DND-41 (cell line): Measurements from ENCODE around the gene USB1.

Experiments
- EZH2 ChIP-seq: IDR thresholded peaks from 3 replicates; pipeline ENCODE4 v1.6.1; 2012; ENCODE audit warnings: borderline replicate concordance, low read depth, mild to moderate bottlenecking, moderate library complexity, low read length, inconsistent platforms; ENCODE audit not compliant: severe bottlenecking
- TF ChIP-seq, protein P1 (sequence below): IDR thresholded peaks from 2 replicates; pipeline ENCODE4 v1.5.1; 2012; ENCODE audit warnings: borderline replicate concordance, low read length, moderate library complexity, mild to moderate bottlenecking; ENCODE audit not compliant: poor library complexity, severe bottlenecking; ENCODE audit errors: extremely low read depth

DNA sequence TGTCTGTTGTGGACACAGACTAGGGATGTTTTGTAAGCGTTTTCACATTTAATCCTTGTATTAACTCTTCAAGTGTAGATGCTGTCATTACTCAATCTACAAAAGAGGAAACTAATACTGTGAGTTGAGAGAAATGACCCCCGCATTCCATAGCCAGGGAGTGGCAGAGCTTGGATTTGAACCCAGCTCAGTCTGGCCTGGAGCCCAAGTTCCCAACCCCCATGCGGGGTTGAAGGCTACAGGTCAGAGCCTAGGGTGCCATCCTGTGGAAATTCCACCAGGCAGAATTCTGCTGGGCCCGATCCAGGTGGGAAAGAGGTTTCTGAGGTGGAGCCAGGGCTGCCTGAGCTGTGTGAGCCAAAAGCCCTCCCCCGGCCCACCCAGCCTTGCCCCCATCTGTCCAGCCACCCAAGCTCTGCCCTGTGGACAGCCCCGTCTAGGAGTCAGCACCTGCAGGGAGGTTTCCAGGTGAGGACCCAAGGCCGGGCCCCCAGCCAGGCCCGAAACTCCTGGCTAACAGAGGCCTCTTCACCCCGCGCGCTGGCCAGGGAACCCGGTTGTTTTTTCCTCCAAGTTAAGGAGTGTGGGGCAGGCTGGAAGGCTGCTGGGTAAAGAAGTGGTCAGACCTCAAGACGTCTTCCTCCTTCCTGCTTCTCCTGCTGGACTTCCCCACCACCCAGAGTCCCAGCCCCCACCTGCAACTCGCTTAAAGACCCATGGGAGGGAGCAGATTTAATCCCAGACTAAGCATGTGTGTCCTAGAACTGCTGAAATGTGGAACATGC is 30.0 kb downstream of the USB1 start:
- TF ChIP-seq, protein P1, sequence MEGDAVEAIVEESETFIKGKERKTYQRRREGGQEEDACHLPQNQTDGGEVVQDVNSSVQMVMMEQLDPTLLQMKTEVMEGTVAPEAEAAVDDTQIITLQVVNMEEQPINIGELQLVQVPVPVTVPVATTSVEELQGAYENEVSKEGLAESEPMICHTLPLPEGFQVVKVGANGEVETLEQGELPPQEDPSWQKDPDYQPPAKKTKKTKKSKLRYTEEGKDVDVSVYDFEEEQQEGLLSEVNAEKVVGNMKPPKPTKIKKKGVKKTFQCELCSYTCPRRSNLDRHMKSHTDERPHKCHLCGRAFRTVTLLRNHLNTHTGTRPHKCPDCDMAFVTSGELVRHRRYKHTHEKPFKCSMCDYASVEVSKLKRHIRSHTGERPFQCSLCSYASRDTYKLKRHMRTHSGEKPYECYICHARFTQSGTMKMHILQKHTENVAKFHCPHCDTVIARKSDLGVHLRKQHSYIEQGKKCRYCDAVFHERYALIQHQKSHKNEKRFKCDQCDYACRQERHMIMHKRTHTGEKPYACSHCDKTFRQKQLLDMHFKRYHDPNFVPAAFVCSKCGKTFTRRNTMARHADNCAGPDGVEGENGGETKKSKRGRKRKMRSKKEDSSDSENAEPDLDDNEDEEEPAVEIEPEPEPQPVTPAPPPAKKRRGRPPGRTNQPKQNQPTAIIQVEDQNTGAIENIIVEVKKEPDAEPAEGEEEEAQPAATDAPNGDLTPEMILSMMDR: no peak
- no peak for TF ChIP-seq EZH2
